Large intestine (tissue), 3 donors: ENCODE results near the gene SEPTIN12. TPM values are rescaled to one million over a fixed set of nuclear protein-coding genes. Genes with fewer than 3 reads are reported as not detected.
"Not testable (repeated sequence)": the region's sequence is repeated elsewhere in the genome, so short reads cannot be mapped to it uniquely, and the experiment has no call there.

Experiments used
- DNase-seq, 2 donors: peaks; one replicate each; pipeline versions ENCODE4 v3.0.0 to v3.0.0-alpha.2; 2013
- H3K27ac ChIP-seq: one replicate; pipeline ENCODE4 v1.5.1; 2013; ENCODE audit warnings: low read length
- H3K27me3 ChIP-seq: 2 replicates; pipeline ENCODE4 v1.6.1; 2013; ENCODE audit warnings: low read length; ENCODE audit not compliant: control insufficient read depth, insufficient read depth
- H3K36me3 ChIP-seq: 2 replicates; pipeline ENCODE4 v1.6.1; 2013; ENCODE audit warnings: low read length; ENCODE audit not compliant: control insufficient read depth, insufficient read depth
- H3K4me1 ChIP-seq: one replicate; pipeline ENCODE4 v1.6.1; 2013; ENCODE audit warnings: low read length; ENCODE audit not compliant: control insufficient read depth, insufficient read depth
- H3K4me3 ChIP-seq: one replicate; pipeline ENCODE4 v1.5.1; 2013; ENCODE audit warnings: low read length
- H3K9me3 ChIP-seq: one replicate; pipeline ENCODE4 v1.6.1; 2013; ENCODE audit warnings: mild to moderate bottlenecking, low read depth, low read length, moderate library complexity; ENCODE audit not compliant: control insufficient read depth
- WGBS: methylation state at CpG from one replicate; pipeline ENCODE4 v1.1.5; 2013; ENCODE audit warnings: low lambda C conversion rate; ENCODE audit not compliant: insufficient coverage; 5-methylcytosine and 5-hydroxymethylcytosine counted together
- polyA plus RNA-seq: library from polyadenylated mRNA; unstranded; fragments of 120-200 nt; gene quantifications from one replicate; pipeline ENCODE4 v1.2.1, GENCODE V29; 2013

SEPTIN12 gene
- polyA plus RNA-seq, 1 donor: not detected

DNA sequence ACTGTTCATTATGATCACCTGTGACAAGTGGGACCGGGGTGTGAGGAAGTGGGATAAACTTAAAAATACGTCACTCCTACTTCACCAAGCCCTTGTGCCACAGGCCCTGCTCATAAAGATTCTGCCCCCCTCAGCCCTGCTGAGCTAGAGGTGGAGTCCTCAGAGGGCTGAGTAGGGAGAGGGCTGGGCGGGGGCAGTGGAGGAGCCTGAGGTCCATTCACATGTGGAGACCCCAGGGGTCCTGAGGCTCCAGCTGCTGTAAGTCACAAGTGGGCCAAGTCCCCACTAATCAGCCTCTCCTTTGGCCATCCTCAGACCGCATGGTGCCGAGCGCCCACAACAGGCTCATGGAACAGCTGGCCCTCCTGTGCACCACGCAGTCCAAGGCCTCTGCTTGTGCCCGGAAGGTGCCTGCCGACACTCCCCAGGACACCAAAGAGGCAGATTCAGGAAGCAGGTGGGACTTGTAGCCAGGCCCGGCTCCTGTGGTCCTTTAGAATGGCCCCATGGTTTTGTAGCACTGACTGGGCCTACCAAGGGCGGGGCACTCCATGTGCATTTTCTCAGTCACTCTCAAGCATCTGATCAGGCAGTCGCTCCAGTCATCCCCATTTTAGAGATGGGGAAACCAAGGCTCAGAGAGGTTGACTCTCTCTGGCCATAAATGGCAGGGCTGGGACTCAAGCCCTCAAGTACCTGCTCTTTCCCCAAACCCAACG is 43.4 kb downstream of the SEPTIN12 start:
- H3K36me3 ChIP-seq: peaks cover 4% of the 10 kb centered on the region

DNA sequence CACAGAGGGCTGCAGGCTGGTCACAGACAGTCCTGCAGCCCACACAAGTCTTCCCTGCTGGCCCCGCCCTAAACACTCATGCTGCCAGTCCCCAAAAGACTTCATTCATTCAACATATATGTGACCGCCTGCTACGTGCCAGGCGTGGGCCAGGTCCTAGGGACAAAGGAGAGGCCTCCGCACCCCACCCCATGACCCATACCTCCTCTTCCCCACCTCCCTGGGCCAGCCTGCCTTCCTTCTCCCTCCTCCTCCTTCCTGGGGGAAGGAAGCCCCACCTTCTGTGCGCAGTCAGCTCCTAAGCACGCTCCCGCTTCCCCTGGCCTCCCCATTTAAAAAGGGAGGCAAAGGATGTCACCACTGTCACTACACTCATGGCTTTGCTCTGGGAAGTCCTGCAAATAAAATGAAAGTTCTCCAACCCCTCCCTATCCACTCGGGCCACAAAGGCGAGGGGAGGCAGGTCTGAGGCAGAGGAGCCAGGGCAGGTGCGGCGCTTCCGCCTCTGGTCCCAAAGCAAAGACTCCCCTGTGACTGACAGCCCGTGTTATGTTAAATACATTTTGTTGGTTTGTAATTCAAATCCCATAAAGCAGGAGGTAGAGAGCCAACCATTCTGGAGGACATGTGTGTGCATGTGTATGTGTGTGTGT is 44.8 kb downstream of the SEPTIN12 start:
- no CpG with 5 or more reads among the region's 14 CpGs for WGBS
- Histone ChIP-seq H3K36me3 (no peaks in the 10 kb centered on the region), H3K27me3 (no peaks in the 10 kb centered on the region), H3K4me3 (peak overlapping the region; percentile 30), H3K9me3 (no peaks in the 10 kb centered on the region), H3K4me1 (peaks cover 6% of the 10 kb centered on the region), H3K27ac (no peak overlapping the region)
- peak; percentile 51 to 62 for DNase-seq

More for the DNA sequence above, 43.4 kb downstream of the SEPTIN12 start:
- no peaks in the 10 kb centered on the region for H3K27me3 ChIP-seq
- H3K27ac ChIP-seq: no peak overlapping the region
- no peak for DNase-seq
- H3K9me3 ChIP-seq: no peaks in the 10 kb centered on the region
- peaks cover 6% of the 10 kb centered on the region for H3K4me1 ChIP-seq
- WGBS: no CpG with 5 or more reads among the region's 13 CpGs
- H3K4me3 ChIP-seq: no peak overlapping the region

GRCh38 chr16:4738370-4738769 is 49.8 kb downstream of the SEPTIN12 start:
- not testable (repeated sequence) for H3K27ac ChIP-seq, H3K4me1 ChIP-seq, H3K27me3 ChIP-seq, H3K36me3 ChIP-seq, H3K9me3 ChIP-seq, H3K4me3 ChIP-seq, DNase-seq
- no CpG with 5 or more reads among the region's 5 CpGs for WGBS

DNA sequence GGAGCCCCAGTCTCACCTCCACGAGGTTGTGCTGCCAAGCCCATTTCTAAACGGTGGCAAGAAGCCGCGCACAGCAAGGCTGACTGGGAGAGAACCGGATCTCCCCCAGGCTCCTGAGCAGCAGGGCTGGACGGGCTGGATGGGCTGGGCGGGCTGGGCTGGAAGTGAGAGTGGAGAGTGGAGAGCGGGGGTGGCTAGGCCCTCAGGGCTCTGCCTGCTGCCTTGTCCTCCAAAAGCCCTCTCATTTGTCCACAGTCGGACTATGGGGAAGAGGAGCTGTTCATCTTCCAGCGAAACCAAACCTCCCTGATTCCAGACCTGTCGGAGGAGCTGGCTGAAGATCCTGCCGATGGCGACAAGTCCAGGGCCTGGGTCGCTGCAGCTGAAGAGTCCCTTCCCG is 50.6 kb downstream of the SEPTIN12 start:
- WGBS: no CpG with 5 or more reads among the region's 15 CpGs
- H3K36me3 ChIP-seq: no peaks in the 10 kb centered on the region
- H3K4me3 ChIP-seq: no peak overlapping the region
- no peaks in the 10 kb centered on the region for H3K9me3 ChIP-seq
- no peaks in the 10 kb centered on the region for H3K27me3 ChIP-seq
- no peak overlapping the region for H3K27ac ChIP-seq
- H3K4me1 ChIP-seq: peaks cover 4% of the 10 kb centered on the region
- no peak for DNase-seq

- H3K27me3 ChIP-seq: no peaks in the 10 kb centered on the region
- no peak overlapping the region for H3K4me3 ChIP-seq
- no peak for DNase-seq
- peaks cover 4% of the 10 kb centered on the region for H3K4me1 ChIP-seq
- WGBS: 100% methylated on average over 1 of the region's 4 CpGs
- peaks cover 2% of the 10 kb centered on the region for H3K36me3 ChIP-seq
- H3K27ac ChIP-seq: no peak overlapping the region
- H3K9me3 ChIP-seq: no peaks in the 10 kb centered on the region
Observed at GRCh38 chr16:4736546-4736945, 51.6 kb downstream of the SEPTIN12 start.

- no CpG with 5 or more reads among the region's 38 CpGs for WGBS
- Histone ChIP-seq H3K27ac (peak overlapping the region; percentile 66), H3K4me1 (peaks cover 4% of the 10 kb centered on the region), H3K27me3 (no peaks in the 10 kb centered on the region), H3K9me3 (no peaks in the 10 kb centered on the region), H3K4me3 (peak overlapping the region; percentile 84), H3K36me3 (peaks cover 6% of the 10 kb centered on the region)
- peak; percentile 66 to 76 for DNase-seq
Observed at GRCh38 chr16:4734730-4735535, 53.2 kb downstream of the SEPTIN12 start.

- no peaks in the 10 kb centered on the region for H3K27me3 ChIP-seq
- H3K9me3 ChIP-seq: no peaks in the 10 kb centered on the region
- peaks cover 4% of the 10 kb centered on the region for H3K4me1 ChIP-seq
- H3K4me3 ChIP-seq: peak within 1 kb of the TSS; percentile 84
- H3K36me3 ChIP-seq: peaks cover 9% of the 10 kb centered on the region
- peak; percentile 95 to 96 for DNase-seq
- WGBS: no CpG with 5 or more reads among the region's 70 CpGs
- peak within 1 kb of the TSS; percentile 66 for H3K27ac ChIP-seq
Observed at GRCh38 chr16:4734063-4734729, 53.9 kb downstream of the SEPTIN12 start, which contains the start of the genes ANKS3 and DNAAF8. TSS of gene ANKS3 (minus strand) at chr16:4734271. CDS start at chr16:4730149, 4,122 bp downstream. TSS of gene DNAAF8 (plus strand) at chr16:4734537. CDS start at chr16:4736515, 1,978 bp downstream.

- Histone ChIP-seq H3K36me3 (peaks cover 14% of the 10 kb centered on the region), H3K27me3 (no peaks in the 10 kb centered on the region), H3K4me3 (peak overlapping the region; percentile 84), H3K9me3 (no peaks in the 10 kb centered on the region), H3K27ac (peak overlapping the region; percentile 49), H3K4me1 (peaks cover 4% of the 10 kb centered on the region)
- no peak for DNase-seq
- no CpG with 5 or more reads among the region's 19 CpGs for whole genome bisulfite sequencing
Observed at GRCh38 chr16:4733747-4734062, 54.4 kb downstream of the SEPTIN12 start.

GRCh38 chr16:4733211-4733742 is 54.9 kb downstream of the SEPTIN12 start:
- Histone ChIP-seq H3K27ac (no peak overlapping the region), H3K4me1 (peaks cover 4% of the 10 kb centered on the region), H3K27me3 (no peaks in the 10 kb centered on the region), H3K36me3 (peaks cover 18% of the 10 kb centered on the region), H3K9me3 (no peaks in the 10 kb centered on the region), H3K4me3 (peak overlapping the region; percentile 84)
- no peak for DNase-seq
- WGBS: no CpG with 5 or more reads among the region's 17 CpGs

DNA sequence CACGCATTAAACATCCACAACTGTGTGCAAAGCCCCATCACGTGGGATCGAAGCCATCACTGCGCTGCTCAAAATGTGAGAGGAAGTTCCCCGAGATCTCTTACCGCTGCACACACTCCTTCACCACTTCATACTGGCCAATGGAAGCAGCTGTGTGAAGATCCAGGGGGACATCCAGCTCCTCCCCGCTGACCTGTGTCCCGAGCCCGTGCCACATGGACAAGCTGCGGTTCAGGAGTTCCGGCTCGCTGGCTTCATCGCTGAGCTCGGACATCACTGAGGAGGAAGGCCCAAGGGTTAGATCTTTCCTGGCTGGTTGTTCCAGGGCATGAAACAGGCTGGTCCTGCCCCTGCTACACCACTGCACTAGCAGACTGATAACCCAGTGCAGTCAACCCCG is 58.3 kb downstream of the SEPTIN12 start:
- Histone ChIP-seq H3K9me3 (no peaks in the 10 kb centered on the region), H3K4me3 (no peak overlapping the region), H3K27ac (no peak overlapping the region), H3K27me3 (no peaks in the 10 kb centered on the region), H3K4me1 (no peaks in the 10 kb centered on the region), H3K36me3 (peaks cover 43% of the 10 kb centered on the region)
- no peak for DNase-seq
- 90% methylated on average over 2 of the region's 15 CpGs for WGBS
